Islet of Langerhans (tissue), 1 donor: Measurements from ENCODE around the gene EXOC3L4.

Experiments
- FAIRE-seq: peaks from one replicate; lab custom pipeline; 2011; peaks lifted over from hg19 to GRCh38; lab: Jason Lieb, UNC

EXOC3L4 gene

DNA sequence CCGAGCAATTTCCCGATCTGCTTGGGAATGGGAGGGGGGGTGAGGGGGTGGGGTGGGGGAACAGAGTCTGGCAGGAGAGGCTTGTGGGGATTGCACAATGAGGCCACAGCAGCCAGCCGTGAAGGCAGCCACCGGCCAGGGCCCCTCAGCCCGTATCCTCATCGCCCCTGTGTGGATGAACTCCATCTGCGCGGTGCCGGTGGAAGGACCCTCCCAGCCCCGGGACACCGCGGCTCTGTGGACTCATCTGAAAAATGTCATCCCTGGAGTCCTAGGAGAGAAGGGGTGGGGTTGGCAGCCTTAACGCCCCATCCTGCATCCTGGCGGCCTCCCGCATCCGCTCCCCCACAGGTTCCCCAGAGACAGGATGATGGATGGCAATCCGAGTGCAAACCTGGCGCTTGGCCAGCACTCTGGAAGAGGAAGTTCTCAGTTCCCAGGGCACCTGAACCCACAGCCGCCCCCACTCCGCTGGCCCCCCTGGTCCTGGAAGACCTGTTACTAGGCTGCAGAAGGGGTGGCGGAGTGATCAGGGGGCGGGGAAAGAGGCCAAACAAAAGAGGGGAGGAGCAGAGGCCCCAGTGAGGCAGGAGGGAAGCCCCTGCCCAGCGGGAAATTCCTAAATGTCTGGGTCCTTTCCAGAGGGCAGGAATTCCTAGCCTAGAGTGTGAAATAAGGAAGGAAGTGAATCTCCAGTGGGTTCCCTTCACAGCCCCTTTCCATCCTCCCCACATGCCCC lies 27.5 kb downstream of the EXOC3L4 start:
- no peak for FAIRE-seq

DNA sequence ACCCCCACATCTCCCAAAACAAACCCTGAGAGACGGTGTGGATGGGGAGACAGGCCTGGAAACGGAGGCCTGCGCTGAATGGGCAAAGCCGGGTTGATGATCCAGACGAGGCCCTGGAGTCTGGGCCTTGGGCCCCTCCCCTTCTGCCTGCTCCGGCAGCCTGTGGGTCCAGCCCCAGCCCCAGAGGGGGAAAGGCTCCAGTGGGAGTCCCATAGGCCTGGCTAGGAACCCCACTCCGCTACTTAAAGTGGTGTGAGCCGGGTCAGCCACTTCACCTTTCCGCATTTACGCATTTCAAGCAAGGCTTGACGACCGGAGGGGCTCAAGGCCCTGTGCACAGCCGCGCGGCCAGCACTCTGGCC lies 28.0 kb downstream of the EXOC3L4 start:
- FAIRE-seq: no peak

DNA sequence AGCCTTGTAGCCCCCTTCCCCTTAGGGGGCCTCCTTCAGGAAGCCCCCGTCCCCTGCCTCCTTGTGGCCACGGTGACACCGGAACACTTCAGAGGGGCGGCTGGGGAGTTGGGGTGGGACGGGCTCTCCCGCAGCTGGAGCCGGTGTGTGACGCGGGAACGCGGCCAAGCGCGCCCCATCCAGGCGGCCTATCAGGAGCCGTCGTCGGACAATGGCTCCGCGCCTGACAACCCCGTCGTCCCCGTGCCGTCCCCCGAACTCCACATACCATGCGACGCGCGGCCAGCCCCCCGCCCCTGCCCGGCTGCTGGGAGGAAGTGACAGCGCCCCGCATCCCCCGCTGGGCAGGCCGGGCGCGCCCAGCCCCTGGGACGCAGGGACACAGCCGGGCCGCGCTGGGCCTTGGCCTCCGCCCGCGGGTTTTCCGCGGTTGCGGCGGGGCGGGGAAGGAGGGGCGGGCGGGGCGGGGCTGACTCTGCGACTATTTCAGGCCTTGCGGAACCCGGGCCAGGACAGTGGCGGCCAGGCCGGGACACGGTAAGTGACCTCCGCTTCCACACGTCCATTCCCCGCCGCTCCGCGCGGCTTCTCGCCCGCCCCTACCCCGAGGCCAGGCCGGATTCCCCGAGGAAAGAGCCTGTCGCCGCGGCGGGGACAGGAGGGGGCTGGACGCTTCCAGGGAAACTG lies 28.6 kb downstream of the EXOC3L4 start, which contains the start of gene TNFAIP2:
TNFAIP2 (plus strand) TSS at position 515 of the 687 bp plus-strand sequence. CDS start 2,997 bp downstream, outside the sequence.
- no peak for FAIRE-seq

DNA sequence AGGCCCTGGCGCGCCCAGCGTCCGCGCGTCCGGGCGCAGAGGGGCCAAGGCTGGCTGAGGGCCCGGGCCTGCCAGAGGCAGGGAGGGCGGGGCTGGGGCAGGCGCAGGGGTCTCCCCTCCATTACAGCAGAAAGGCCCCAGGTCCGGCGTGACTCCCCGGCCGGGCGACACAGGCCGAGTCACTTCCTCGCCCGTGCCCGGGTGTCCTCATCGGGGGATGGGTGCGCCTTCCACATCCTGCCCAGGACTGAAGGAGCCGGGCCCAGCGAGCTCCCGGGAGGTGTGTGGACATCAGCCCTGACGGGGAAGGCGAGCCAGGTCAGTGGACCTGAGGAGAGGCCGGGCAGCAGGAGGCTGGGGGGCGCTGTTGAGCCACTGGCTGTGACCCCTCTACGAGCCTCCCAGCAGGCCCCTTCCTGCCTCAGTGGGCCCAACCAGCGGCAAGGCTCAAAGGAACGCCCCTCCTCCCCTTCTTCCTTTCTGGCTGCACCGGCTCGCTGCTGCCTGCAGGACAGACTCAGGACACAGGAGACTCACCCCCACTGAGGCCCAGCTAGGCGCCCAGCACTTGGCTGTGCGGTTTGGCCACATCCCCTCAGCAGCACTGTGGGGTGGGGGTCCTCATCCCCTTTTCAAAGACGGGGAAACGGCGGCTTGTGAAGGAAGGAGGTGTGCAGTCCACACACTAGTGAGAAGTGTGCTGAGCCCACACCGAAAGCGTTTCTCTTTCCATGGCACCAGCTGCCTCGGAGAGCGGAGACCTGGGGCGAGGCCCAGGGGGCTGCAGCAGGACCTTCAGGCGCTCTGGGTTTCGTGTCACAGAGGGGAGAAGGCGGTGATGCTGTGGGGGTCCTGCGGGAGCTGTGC lies 29.3 kb downstream of the EXOC3L4 start:
- no peak for FAIRE-seq

DNA sequence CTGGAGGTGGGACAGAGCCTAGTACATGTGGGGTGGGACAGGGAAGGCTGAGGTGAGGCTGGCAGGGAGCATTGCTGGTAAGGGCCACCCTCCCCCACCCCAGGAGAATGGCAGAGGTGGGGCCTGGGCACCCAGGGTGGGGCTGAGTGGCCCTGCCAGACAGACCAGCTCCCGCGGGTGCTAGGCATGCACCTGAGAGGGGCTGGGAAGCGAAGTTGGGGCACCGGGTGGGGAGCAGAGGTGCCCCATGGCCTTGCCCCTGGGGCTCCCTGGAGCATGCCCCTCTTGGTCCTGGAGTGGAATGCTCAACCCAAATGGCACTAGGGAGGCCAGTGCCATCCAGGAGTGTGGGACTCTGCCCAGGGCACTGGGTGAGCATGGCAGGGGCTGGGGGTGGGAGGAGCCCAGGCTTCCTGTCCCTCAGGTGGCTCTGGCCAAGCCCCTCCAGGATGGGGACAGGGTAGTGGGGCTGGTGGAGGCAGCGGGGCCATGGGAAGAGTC lies 30.0 kb downstream of the EXOC3L4 start:
- FAIRE-seq: no peak

DNA sequence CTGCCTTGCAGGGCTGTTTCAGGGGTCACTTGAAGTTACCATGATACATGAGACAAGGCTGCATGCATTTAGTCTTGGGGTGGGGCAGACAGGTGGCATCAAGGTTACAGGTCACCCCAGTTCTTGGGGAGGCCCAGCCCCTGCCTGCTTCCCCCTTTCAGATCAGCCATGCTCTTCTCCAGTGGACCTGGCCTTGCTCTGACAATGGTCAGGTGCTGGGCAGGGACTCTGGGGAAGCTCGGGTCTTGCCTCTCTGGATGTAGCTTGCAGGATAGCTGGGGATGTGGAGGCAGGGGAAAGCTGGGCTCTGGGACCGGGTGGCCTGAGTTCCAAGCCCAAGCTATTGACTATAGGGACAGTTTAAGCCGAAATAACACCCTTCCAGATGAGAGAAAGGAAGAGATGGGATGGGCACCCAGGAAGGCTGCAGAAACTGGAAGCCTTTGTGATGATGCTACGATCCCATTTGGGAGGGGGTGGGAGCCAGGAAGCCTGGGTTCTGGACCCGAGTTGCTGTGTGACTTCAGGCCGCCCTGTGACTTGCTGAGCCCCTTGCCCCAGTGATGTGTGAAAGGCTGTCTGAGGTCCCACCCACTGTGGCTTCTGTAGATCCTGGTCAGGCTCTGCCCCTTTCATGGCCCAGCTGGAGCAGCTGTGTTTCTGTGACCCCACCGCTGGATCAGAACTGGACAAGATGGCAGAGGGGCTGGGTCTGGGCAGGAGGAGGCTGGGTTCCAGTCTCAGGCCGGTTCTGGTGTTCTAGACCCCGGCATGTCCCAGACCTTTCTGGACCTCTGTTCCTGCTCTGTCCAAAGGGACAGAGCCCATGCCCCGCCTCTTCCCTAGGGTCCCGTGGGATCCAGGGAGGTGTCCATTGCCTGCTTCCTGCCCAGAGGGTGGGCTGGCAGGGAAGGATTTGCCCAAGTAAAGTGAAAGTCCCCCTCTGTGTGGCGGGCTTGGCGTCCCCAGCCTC lies 30.9 kb downstream of the EXOC3L4 start:
- no peak for FAIRE-seq

DNA sequence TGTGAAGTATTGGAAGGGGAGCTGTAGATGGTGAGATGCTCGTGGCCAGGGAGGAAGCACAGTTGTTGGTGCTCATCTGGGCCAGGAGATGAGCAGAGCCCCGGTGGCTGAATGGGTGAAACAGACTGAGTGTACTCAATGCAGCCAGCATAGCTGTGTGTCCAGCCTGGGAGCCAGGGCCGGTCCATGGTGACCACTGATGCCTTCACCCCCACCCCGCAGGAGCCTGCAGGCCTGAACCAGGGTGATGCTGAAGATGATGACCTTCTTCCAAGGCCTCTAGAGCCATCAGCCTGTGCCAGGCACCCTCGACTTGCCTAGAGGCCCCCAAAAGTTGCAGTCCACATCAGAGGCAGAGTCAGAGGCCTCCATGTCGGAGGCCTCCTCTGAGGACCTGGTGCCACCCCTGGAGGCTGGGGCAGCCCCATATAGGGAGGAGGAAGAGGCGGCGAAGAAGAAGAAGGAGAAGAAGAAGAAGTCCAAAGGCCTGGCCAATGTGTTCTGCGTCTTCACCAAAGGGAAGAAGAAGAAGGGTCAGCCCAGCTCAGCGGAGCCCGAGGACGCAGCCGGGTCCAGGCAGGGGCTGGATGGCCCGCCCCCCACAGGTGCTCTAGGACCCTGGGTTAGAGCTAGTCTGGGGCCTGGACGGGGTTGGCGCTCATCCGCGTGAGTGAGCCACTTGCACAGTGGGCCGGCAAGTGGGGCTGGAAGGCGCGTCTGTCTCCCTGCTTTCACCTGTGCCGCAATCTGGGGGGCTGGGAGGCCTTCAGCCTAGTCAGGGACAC lies 31.8 kb downstream of the EXOC3L4 start:
- no peak for FAIRE-seq

DNA sequence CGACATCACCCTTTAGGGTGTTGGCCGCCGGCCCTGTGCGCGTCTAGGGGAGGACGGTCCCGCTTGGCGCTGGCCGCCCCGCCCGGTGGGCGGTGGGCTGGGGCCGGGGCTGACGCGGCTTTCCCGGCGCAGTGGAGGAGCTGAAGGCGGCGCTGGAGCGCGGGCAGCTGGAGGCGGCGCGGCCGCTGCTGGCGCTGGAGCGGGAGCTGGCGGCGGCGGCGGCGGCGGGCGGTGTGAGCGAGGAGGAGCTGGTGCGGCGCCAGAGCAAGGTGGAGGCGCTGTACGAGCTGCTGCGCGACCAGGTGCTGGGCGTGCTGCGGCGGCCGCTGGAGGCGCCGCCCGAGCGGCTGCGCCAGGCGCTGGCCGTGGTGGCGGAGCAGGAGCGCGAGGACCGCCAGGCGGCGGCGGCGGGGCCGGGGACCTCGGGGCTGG lies 32.4 kb downstream of the EXOC3L4 start:
- no peak for FAIRE-seq

DNA sequence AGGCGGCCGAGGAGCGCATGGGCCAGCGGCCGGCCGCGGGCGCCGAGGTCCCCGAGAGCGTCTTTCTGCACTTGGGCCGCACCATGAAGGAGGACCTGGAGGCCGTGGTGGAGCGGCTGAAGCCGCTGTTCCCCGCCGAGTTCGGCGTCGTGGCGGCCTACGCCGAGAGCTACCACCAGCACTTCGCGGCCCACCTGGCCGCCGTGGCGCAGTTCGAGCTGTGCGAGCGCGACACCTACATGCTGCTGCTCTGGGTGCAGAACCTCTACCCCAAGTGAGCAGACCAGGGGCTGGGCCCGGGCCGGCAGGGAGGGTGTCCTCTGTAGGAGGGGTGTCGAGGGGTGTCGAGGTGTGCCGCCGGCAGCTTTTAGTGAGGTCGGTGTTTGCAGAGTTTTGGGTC lies 32.8 kb downstream of the EXOC3L4 start:
- no peak for FAIRE-seq

DNA sequence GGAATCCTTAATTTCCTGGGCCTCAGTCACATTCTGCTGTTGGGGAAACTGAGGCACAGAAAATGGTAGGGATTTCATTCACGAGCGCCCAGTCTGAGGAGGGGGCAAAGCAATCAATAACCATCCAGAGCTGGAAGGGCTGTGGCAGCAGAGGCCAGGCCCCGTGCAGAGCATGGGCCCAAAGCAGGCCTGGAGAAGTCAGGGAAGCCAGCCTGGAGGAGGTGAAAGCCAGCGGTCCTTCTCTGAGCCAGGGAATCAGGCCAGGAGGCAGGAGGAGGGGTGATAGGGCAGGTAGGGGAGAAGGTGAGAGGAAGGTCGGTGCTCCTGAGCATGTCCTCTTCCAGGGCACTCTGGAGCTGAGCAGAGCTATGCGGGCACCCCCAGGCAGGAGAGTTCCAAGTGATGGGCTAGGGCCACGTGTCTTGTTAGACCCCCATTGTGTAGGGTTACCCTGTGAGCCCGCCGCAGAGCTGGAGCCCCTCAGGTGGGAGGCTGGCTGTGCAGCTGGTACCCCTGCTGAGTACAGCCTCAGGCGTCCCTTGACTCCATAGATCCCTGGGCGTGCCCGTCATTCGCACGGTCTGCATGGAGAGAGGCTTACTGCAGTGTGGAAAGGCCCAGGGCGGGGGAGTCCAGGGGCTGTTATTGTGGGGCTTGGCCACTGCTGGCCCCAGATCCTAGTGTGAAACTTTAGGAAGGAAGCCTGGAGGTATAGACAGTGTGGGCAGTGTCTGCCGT lies 33.5 kb downstream of the EXOC3L4 start:
- no peak for FAIRE-seq

DNA sequence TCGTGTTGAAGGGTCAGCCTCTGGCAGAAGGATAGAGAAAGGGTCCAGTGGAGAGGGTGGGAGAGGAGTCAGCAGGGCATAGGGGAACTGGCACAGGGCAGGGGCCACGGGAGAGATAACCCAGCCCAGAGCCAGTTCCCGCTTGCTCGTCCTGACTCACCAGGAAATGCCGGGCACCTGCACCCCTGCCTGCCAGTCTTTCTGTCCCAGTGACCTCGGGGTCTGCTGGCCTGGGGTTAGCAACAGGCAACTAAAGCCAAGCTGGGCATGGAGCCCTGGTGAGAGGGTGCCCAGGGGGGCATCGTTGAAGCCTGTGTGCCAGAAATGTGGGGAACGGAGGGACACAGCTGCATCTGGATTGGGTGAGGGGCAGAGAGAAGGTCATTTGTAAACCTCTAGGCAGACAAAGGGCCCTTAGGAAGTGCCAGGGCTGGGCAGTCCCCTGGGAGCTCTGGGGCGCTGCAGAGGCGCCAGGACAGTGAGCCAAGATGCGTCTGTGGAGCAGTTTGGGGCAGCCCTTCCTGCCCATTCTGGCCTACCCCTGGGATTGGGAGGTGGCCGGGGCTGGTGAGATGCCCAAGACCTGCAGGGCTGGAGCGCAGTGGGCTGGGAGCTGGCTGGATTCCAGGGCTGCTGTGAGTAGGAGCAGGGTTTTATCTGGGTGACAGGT lies 34.2 kb downstream of the EXOC3L4 start:
- no peak for FAIRE-seq

DNA sequence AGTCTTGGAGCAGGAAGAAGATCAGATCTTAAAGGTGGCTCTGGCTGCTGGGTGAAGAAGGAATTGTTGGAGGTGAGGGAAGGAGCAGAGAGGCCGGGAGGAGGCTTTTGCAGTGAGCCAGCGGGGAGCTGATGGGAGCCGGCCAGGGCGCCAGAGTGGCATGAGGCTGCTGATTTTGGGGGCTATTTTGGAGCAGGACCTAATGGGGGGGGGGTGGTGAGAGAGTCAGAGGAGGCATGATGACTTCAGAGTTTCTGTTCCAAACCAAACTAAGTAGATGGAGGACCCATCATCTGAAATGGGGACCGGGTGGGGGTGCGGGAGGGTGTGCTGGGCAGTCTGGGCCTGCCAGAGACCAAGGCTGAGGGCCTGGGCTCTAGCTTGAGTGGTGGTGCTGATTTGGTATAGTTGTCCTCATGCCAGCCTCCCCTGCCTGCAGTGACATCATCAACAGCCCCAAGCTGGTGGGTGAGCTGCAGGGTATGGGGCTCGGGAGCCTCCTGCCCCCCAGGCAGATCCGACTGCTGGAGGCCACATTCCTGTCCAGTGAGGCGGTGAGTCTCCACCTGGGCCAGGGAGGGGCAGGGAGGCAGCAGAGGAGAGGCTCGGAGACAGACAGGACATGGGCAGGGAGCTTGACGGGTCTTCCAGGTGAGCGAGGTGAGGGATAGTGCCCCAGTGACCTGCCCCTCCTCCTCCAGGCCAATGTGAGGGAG lies 34.9 kb downstream of the EXOC3L4 start:
- no peak for FAIRE-seq

DNA sequence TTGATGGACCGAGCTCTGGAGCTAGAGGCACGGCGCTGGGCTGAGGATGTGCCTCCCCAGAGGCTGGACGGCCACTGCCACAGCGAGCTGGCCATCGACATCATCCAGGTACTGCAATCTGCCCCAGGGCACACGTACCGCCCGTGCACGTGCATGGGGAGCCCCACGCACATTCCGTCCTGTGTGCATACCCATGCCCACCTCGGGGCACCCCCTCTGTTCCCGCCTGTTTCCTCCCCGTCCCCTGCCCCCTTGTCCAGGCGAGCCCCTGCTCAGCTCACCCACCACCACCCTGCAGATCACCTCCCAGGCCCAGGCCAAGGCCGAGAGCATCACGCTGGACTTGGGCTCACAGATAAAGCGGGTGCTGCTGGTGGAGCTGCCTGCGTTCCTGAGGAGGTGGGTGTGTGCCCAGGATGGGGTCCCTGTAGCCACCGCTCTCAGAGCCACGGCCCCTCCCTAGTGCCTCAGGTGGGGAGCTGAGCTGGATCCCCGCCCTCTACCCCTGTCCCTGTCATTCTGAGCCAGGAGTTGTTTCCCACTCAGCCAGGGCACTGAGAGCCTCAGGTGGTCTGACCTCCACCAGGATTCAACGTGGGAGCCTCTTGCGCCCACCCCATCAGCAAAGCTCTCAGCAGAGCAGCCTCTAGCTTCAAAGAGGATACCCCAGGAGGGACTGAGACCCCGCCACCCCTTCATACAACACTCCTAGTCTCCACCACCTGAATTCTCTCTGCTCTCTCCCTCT lies 35.7 kb downstream of the EXOC3L4 start:
- FAIRE-seq: no peak

DNA sequence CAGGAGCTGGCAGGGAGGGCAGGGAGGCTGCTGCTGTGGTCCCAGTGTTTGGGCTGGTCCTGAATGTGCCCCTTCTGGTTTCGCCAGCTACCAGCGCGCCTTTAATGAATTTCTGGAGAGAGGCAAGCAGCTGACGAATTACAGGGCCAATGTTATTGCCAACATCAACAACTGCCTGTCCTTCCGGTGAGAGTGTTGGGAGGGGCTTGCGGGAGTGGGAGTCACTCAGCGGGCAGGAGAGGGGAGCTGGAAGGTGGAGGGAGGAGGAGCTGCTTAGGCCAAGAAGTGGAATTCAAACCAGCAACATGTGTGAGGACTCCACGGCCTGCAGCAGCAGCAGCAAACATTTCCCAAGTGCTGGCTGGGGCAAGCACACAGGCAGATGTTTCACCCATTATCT lies 36.4 kb downstream of the EXOC3L4 start:
- no peak for FAIRE-seq

DNA sequence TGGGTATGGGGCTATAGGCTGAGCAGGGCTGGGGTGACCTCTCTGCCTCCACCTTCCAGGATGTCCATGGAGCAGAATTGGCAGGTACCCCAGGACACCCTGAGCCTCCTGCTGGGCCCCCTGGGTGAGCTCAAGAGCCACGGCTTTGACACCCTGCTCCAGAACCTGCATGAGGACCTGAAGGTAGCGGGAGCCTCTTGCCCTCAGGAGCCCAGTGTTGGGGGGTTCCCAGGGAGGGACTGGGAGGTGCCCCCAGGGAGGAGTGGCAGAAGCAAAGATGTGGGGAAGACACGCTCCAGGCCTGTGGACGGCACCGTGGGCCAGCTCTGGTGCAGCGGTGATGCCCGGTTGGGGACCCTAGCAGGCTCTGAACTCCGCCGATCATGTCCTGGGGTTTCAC lies 37.1 kb downstream of the EXOC3L4 start:
- FAIRE-seq: no peak

DNA sequence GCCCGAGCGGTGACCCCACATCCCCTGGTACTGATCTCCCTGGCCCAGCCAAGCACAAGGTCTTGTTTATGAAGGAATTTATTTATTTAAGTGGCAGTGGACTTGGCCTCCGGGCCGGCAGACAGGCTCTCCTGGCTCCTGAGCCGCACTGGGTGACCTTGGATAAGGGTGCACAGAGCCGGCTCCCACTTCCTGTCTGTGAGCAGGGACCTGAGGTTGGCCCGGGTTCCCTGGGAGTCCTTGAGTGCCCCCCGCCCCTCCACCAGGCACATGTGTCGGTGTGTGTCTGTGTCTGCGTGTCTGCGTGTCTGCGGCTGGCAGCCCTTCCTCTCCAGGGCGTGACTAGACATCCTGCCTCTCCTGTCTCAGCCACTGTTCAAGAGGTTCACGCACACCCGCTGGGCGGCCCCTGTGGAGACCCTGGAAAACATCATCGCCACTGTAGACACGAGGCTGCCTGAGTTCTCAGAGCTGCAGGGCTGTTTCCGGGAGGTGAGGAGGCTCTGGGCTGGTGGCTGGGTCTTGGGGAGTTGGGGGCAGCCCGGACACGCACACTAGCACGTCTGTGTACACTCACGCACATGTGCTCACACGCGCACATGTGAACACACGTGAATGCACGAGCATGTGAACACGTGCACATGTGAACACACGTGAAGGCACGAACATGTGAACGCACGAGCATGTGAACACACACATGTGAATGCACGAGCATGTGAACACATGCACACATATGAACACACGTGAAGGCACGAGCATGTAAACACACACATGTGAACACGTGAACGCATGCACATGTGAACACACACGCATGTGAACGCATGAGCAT lies 38.1 kb downstream of the EXOC3L4 start:
- FAIRE-seq: no peak
